ENCODE results near the gene AGPAT4. TPM values are rescaled to one million over a fixed set of nuclear protein-coding genes. Genes with fewer than 3 reads are reported as not detected.

Gene AGPAT4
- total RNA-seq, 2 donors from 2014 or later, result 61.0 to 61.1 TPM

- 94 to 95% methylated on average over 3 to 7 of the region's 7 CpGs for WGBS, 2 experiments (ENCODE audit: insufficient coverage in 1 of 2, insufficient read length in 1 of 2)
- Mint-ChIP-seq H3K36me3 (ENCODE audit: low read depth) (peaks cover 54% of the 10 kb centered on the region), H3K27ac (no peak overlapping the region)
Observed at GRCh38 chr6:161268531-161269210, 5.2 kb downstream of the AGPAT4 start.

GRCh38 chr6:161266513-161267230 lies 7.2 kb downstream of the AGPAT4 start:
- DNase-seq, result no peak
- H3K27ac ChIP-seq (ENCODE audit: low read depth, low read length), result no peak overlapping the region

More at GRCh38 chr6:161268531-161269210, 5.2 kb downstream of the AGPAT4 start:
- H3K9ac ChIP-seq (ENCODE audit: extremely low read depth, low read length, poor library complexity, severe bottlenecking), result no peak overlapping the region
- H3K4me3 Mint-ChIP-seq, result no peak overlapping the region
- DNase-seq, result no peak
- H3K9me3 Mint-ChIP-seq, result no peaks in the 10 kb centered on the region
- H3K36me3 ChIP-seq (ENCODE audit: control insufficient read depth, insufficient read depth, low read length), result peaks cover 54% of the 10 kb centered on the region
- H3K4me3 ChIP-seq (ENCODE audit: low read length), result no peak overlapping the region
- peaks cover 4% of the 10 kb centered on the region for H3K4me1 ChIP-seq (ENCODE audit: control insufficient read depth, insufficient read depth, low read length)
- no peak overlapping the region for H3K27ac ChIP-seq (ENCODE audit: low read depth, low read length)
- no peaks in the 10 kb centered on the region for H3K9me3 ChIP-seq (ENCODE audit: control insufficient read depth, low read length)
- H3K27me3 ChIP-seq (ENCODE audit: control insufficient read depth, insufficient read depth, low read length, poor library complexity, severe bottlenecking), result no peaks in the 10 kb centered on the region
- peaks cover 45% of the 10 kb centered on the region for H3K4me1 Mint-ChIP-seq
- TF ChIP-seq CTCF (conservative IDR thresholded peaks at IDR 0.05), result no peak
- no peaks in the 10 kb centered on the region for H3K27me3 Mint-ChIP-seq (ENCODE audit: insufficient read depth)

GRCh38 chr6:161265975-161266374 lies 7.9 kb downstream of the AGPAT4 start:
- 95 to 97% methylated on average over 5 to 7 of the region's 7 CpGs for WGBS, 2 experiments (ENCODE audit: insufficient coverage in 1 of 2, insufficient read length in 1 of 2)
- Mint-ChIP-seq H3K9me3 (no peaks in the 10 kb centered on the region), H3K27ac (no peak overlapping the region), H3K36me3 (ENCODE audit: low read depth) (peaks cover 76% of the 10 kb centered on the region), H3K4me1 (peaks cover 34% of the 10 kb centered on the region), H3K4me3 (no peak overlapping the region), H3K27me3 (ENCODE audit: insufficient read depth) (no peaks in the 10 kb centered on the region)
- H3K36me3 ChIP-seq (ENCODE audit: control insufficient read depth, insufficient read depth, low read length), result peaks cover 79% of the 10 kb centered on the region
- H3K4me3 ChIP-seq (ENCODE audit: low read length), result no peak overlapping the region
- no peak for TF ChIP-seq CTCF (conservative IDR thresholded peaks at IDR 0.05)
- H3K9me3 ChIP-seq (ENCODE audit: control insufficient read depth, low read length), result no peaks in the 10 kb centered on the region
- no peak overlapping the region for H3K27ac ChIP-seq (ENCODE audit: low read depth, low read length)
- DNase-seq, result no peak
- no peaks in the 10 kb centered on the region for H3K27me3 ChIP-seq (ENCODE audit: control insufficient read depth, insufficient read depth, low read length, poor library complexity, severe bottlenecking)
- no peaks in the 10 kb centered on the region for H3K4me1 ChIP-seq (ENCODE audit: control insufficient read depth, insufficient read depth, low read length)
- H3K9ac ChIP-seq (ENCODE audit: extremely low read depth, low read length, poor library complexity, severe bottlenecking), result no peak overlapping the region

More at GRCh38 chr6:161266513-161267230, 7.2 kb downstream of the AGPAT4 start:
- H3K9ac ChIP-seq (ENCODE audit: extremely low read depth, low read length, poor library complexity, severe bottlenecking), result no peak overlapping the region
- Mint-ChIP-seq H3K9me3 (no peaks in the 10 kb centered on the region), H3K27me3 (ENCODE audit: insufficient read depth) (no peaks in the 10 kb centered on the region), H3K4me1 (peaks cover 41% of the 10 kb centered on the region), H3K27ac (no peak overlapping the region), H3K4me3 (no peak overlapping the region), H3K36me3 (ENCODE audit: low read depth) (peaks cover 73% of the 10 kb centered on the region)
- H3K4me1 ChIP-seq (ENCODE audit: control insufficient read depth, insufficient read depth, low read length), result peaks cover 4% of the 10 kb centered on the region
- no peaks in the 10 kb centered on the region for H3K9me3 ChIP-seq (ENCODE audit: control insufficient read depth, low read length)
- no peaks in the 10 kb centered on the region for H3K27me3 ChIP-seq (ENCODE audit: control insufficient read depth, insufficient read depth, low read length, poor library complexity, severe bottlenecking)
- WGBS, 2 experiments (ENCODE audit: insufficient coverage in 1 of 2, insufficient read length in 1 of 2), result 87 to 88% methylated on average over 6 to 9 of the region's 9 CpGs
- H3K4me3 ChIP-seq (ENCODE audit: low read length), result peak overlapping the region; percentile 29
- TF ChIP-seq CTCF (conservative IDR thresholded peaks at IDR 0.05), result no peak
- peaks cover 73% of the 10 kb centered on the region for H3K36me3 ChIP-seq (ENCODE audit: control insufficient read depth, insufficient read depth, low read length)
